Measurements from ENCODE around the gene ARID1A. TPM values are rescaled to one million over a fixed set of nuclear protein-coding genes. Genes with fewer than 3 reads are reported as not detected.
"Not testable (repeated sequence)": the region's sequence is repeated elsewhere in the genome, so short reads cannot be mapped to it uniquely, and the experiment has no call there.

Gene ARID1A
- total RNA-seq: 83.8 TPM

- ATAC-seq: peak; percentile 75
- intact Hi-C loops (cut with DNase I): loop anchor here (1.0 kb wide), 1 partner anchor 92 kb away; the partner anchor contains the start of gene PIGV
- peak; percentile 97 for DNase-seq (ENCODE audit: low spot score)
Measured at GRCh38 chr1:26695356-26696118, at the start of gene ARID1A. Gene ARID1A (plus strand): TSS chr1:26696015. CDS start chr1:26696404, 389 bp downstream.

- DNase-seq (ENCODE audit: low spot score): no peak
- intact Hi-C loops (cut with DNase I): no loop called here
- no peak for ATAC-seq
Measured at GRCh38 chr1:26664802-26665201, 31.0 kb upstream of the ARID1A start.

GRCh38 chr1:26666855-26667254 lies 29.0 kb upstream of the ARID1A start:
- intact Hi-C loops (cut with DNase I): no loop called here
- no peak for DNase-seq (ENCODE audit: low spot score)

GRCh38 chr1:26668106-26668786 lies 27.6 kb upstream of the ARID1A start:
- intact Hi-C loops (cut with DNase I); DNase-seq (ENCODE audit: low spot score); ATAC-seq: not testable (repeated sequence)

More at GRCh38 chr1:26666855-26667254, 29.0 kb upstream of the ARID1A start:
- ATAC-seq: no peak

- intact Hi-C loops (cut with DNase I): no loop called here
- DNase-seq (ENCODE audit: low spot score) (peak; percentile 78), ATAC-seq (peak; percentile 94)
Measured at GRCh38 chr1:26677306-26678115, 18.3 kb upstream of the ARID1A start.

GRCh38 chr1:26684763-26685508 lies 10.9 kb upstream of the ARID1A start:
- intact Hi-C loops (cut with DNase I): no loop called here
- ATAC-seq (no peak), DNase-seq (ENCODE audit: low spot score) (no peak)

- ATAC-seq: no peak
- intact Hi-C loops (cut with DNase I): no loop called here
Measured at GRCh38 chr1:26686795-26687194, 9.0 kb upstream of the ARID1A start.

GRCh38 chr1:26689504-26689903 lies 6.3 kb upstream of the ARID1A start:
- no peak for DNase-seq (ENCODE audit: low spot score)
- ATAC-seq: no peak
- intact Hi-C loops (cut with DNase I): no loop called here

More at GRCh38 chr1:26686795-26687194, 9.0 kb upstream of the ARID1A start:
- DNase-seq (ENCODE audit: low spot score): no peak

GRCh38 chr1:26690157-26690556 lies 5.7 kb upstream of the ARID1A start:
- intact Hi-C loops (cut with DNase I): no loop called here
- DNase-seq (ENCODE audit: low spot score) (no peak), ATAC-seq (no peak)

- intact Hi-C loops (cut with DNase I): no loop called here
- ATAC-seq (no peak), DNase-seq (ENCODE audit: low spot score) (no peak)
Measured at GRCh38 chr1:26690576-26691031, 5.2 kb upstream of the ARID1A start.

- intact Hi-C loops (cut with DNase I): loop anchor here (2.0 kb wide), 1 partner anchor 68 kb away; no protein-coding TSS in a partner anchor
- peak; percentile 88 for DNase-seq (ENCODE audit: low spot score)
- ATAC-seq: peak; percentile 82
Measured at GRCh38 chr1:26692211-26692792, 3.5 kb upstream of the ARID1A start.

GRCh38 chr1:26692793-26693490 lies 2.9 kb upstream of the ARID1A start:
- DNase-seq (ENCODE audit: low spot score) (peak; percentile 94), ATAC-seq (peak; percentile 85)
- intact Hi-C loops (cut with DNase I): loop anchor here (2.0 kb wide), 1 partner anchor 68 kb away; no protein-coding TSS in a partner anchor

GRCh38 chr1:26693599-26694572 lies 1.9 kb upstream of the ARID1A start:
- ATAC-seq (no peak), DNase-seq (ENCODE audit: low spot score) (no peak)
- intact Hi-C loops (cut with DNase I): loop anchor here (2.0 kb wide), 1 partner anchor 69 kb away; no protein-coding TSS in a partner anchor

GRCh38 chr1:26694638-26695355 lies 1.0 kb upstream of the ARID1A start:
- ATAC-seq (no peak), DNase-seq (ENCODE audit: low spot score) (no peak)
- intact Hi-C loops (cut with DNase I): loop anchor here (1.0 kb wide), 1 partner anchor 93 kb away; the partner anchor contains the start of gene PIGV

- ATAC-seq (no peak), DNase-seq (ENCODE audit: low spot score) (peak; percentile 67)
- intact Hi-C loops (cut with DNase I): no loop called here
Measured at GRCh38 chr1:26696119-26696653, 371 bp downstream of the ARID1A start.

Data from sciatic nerve (tissue), 2 donors.